GM21390 (cell line): ENCODE data around the gene ERVH48-1.
"Not testable (repeated sequence)": the region's sequence is repeated elsewhere in the genome, so short reads cannot be mapped to it uniquely, and the experiment has no call there.

ENCODE experiments used
- ATAC-seq: cut with Tn5 transposase; IDR thresholded peaks from one replicate; pipeline ENCODE4 v1.9.1; 2021; ENCODE audit not compliant: unreplicated experiment

Gene ERVH48-1

GRCh38 chr21:42939582-42940413, 14.4 kb upstream of the ERVH48-1 start:
- no peak for ATAC-seq

- not testable (repeated sequence) for ATAC-seq
These were observed 13.2 kb upstream of the ERVH48-1 start for GRCh38 chr21:42938606-42938995.

GRCh38 chr21:42937960-42938605, 12.7 kb upstream of the ERVH48-1 start:
- ATAC-seq = no peak

GRCh38 chr21:42937034-42937940, 11.9 kb upstream of the ERVH48-1 start:
- ATAC-seq = not testable (repeated sequence)

GRCh38 chr21:42936360-42936759, 10.9 kb upstream of the ERVH48-1 start:
- ATAC-seq = not testable (repeated sequence)

- not testable (repeated sequence) for ATAC-seq
These were observed 8.5 kb upstream of the ERVH48-1 start for GRCh38 chr21:42933973-42934372.

GRCh38 chr21:42933137-42933970, 7.9 kb upstream of the ERVH48-1 start:
- not testable (repeated sequence) for ATAC-seq

GRCh38 chr21:42932378-42933136, 7.1 kb upstream of the ERVH48-1 start:
- not testable (repeated sequence) for ATAC-seq

GRCh38 chr21:42931560-42932235, 6.3 kb upstream of the ERVH48-1 start:
- no peak for ATAC-seq

GRCh38 chr21:42929969-42930368, 4.5 kb upstream of the ERVH48-1 start:
- ATAC-seq = no peak

GRCh38 chr21:42927474-42928200, 2.2 kb upstream of the ERVH48-1 start:
- not testable (repeated sequence) for ATAC-seq

GRCh38 chr21:42924433-42924751, 1.0 kb downstream of the ERVH48-1 start:
- ATAC-seq = no peak

- ATAC-seq = no peak
These were observed 1.6 kb downstream of the ERVH48-1 start for GRCh38 chr21:42923553-42924432.

- no peak for ATAC-seq
These were observed 2.5 kb downstream of the ERVH48-1 start for GRCh38 chr21:42922918-42923317.

- ATAC-seq = no peak
These were observed 3.5 kb downstream of the ERVH48-1 start for GRCh38 chr21:42921927-42922326.

- ATAC-seq = no peak
These were observed 7.1 kb downstream of the ERVH48-1 start for GRCh38 chr21:42918291-42918690.

GRCh38 chr21:42913476-42913875, 12.0 kb downstream of the ERVH48-1 start:
- ATAC-seq = no peak

- ATAC-seq = not testable (repeated sequence)
These were observed 13.5 kb downstream of the ERVH48-1 start for GRCh38 chr21:42911920-42912319.
